Measurements from ENCODE around the gene CHTOP.
"Not testable (repeated sequence)": the region's sequence is repeated elsewhere in the genome, so short reads cannot be mapped to it uniquely, and the experiment has no call there.

CHTOP gene

GRCh38 chr1:153661111-153661708 is 27.3 kb downstream of the CHTOP start:
- H3K27ac ChIP-seq, result peak overlapping the region; percentile 89
- TF ChIP-seq ZFX (IDR thresholded peaks at IDR 0.05; ENCODE audit: borderline replicate concordance) (no peak), CTCF (IDR thresholded peaks at IDR 0.05) (no peak)

GRCh38 chr1:153662269-153662668 is 28.4 kb downstream of the CHTOP start:
- TF ChIP-seq ZFX (IDR thresholded peaks at IDR 0.05; ENCODE audit: borderline replicate concordance), result no peak
- TF ChIP-seq CTCF (IDR thresholded peaks at IDR 0.05), result no peak
- peak overlapping the region; percentile 89 for H3K27ac ChIP-seq

- TF ChIP-seq ZFX (IDR thresholded peaks at IDR 0.05; ENCODE audit: borderline replicate concordance) (no peak), CTCF (IDR thresholded peaks at IDR 0.05) (no peak)
- H3K27ac ChIP-seq, result peak overlapping the region; percentile 89; the same call in 1 of the 2 replicates
Measured at GRCh38 chr1:153663211-153663610, 29.3 kb downstream of the CHTOP start.

GRCh38 chr1:153667439-153667838 is 33.6 kb downstream of the CHTOP start:
- no peak for TF ChIP-seq CTCF (IDR thresholded peaks at IDR 0.05)
- no peak for TF ChIP-seq ZFX (IDR thresholded peaks at IDR 0.05; ENCODE audit: borderline replicate concordance)

GRCh38 chr1:153668672-153669071 is 34.8 kb downstream of the CHTOP start:
- not testable (repeated sequence) for H3K27ac ChIP-seq

More at GRCh38 chr1:153667439-153667838, 33.6 kb downstream of the CHTOP start:
- H3K27ac ChIP-seq, result no peak overlapping the region

- no peak for TF ChIP-seq CTCF (IDR thresholded peaks at IDR 0.05)
- no peak for TF ChIP-seq ZFX (IDR thresholded peaks at IDR 0.05; ENCODE audit: borderline replicate concordance)
- H3K27ac ChIP-seq, result peak overlapping the region; percentile 92; the same call in 1 of the 2 replicates
Measured at GRCh38 chr1:153669606-153670005, 35.7 kb downstream of the CHTOP start.

GRCh38 chr1:153670257-153670858 is 36.5 kb downstream of the CHTOP start:
- TF ChIP-seq ZFX (IDR thresholded peaks at IDR 0.05; ENCODE audit: borderline replicate concordance), result no peak
- TF ChIP-seq CTCF (IDR thresholded peaks at IDR 0.05), result no peak
- peak overlapping the region; percentile 92 for H3K27ac ChIP-seq

Measured in 22Rv1 (cell line).